ENCODE data around the gene HDAC9.

DNA sequence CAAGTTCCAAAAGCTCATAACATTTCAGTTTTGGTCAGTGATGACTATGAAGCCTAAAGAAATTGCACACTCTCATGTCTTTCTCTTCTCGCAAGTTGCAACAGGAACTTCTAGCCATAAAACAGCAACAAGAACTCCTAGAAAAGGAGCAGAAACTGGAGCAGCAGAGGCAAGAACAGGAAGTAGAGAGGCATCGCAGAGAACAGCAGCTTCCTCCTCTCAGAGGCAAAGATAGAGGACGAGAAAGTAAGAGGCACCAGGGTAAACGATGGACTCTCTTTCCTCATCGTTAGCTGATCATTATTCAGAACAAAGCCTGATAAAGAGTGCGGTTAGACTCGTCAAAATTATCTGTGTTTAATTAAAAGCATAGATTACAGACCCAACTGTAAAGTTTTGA, 94.7 kb downstream of the HDAC9 start:
- TF ChIP-seq EZH2 (IDR thresholded peaks at IDR 0.05; ENCODE audit: borderline replicate concordance) (no peak), EZH2phosphoT487 (IDR thresholded peaks at IDR 0.05; ENCODE audit: low read depth, severe bottlenecking, unreplicated experiment) (no peak)
- TF ChIP-seq, protein P1, sequence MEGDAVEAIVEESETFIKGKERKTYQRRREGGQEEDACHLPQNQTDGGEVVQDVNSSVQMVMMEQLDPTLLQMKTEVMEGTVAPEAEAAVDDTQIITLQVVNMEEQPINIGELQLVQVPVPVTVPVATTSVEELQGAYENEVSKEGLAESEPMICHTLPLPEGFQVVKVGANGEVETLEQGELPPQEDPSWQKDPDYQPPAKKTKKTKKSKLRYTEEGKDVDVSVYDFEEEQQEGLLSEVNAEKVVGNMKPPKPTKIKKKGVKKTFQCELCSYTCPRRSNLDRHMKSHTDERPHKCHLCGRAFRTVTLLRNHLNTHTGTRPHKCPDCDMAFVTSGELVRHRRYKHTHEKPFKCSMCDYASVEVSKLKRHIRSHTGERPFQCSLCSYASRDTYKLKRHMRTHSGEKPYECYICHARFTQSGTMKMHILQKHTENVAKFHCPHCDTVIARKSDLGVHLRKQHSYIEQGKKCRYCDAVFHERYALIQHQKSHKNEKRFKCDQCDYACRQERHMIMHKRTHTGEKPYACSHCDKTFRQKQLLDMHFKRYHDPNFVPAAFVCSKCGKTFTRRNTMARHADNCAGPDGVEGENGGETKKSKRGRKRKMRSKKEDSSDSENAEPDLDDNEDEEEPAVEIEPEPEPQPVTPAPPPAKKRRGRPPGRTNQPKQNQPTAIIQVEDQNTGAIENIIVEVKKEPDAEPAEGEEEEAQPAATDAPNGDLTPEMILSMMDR (IDR thresholded peaks at IDR 0.05; ENCODE audit: poor library complexity): no peak

All from hepatocyte (in vitro differentiated cells).